H9 (cell line): ENCODE measurements around the gene SP5. TPM values are rescaled to one million over a fixed set of nuclear protein-coding genes. Genes with fewer than 3 reads are reported as not detected.

Source experiments
- DNase-seq: peaks from one replicate; pipeline ENCODE4 v3.0.0-alpha.2; 2017
- H2AFZ ChIP-seq: one replicate; pipeline ENCODE4 v1.6.1; 2013; ENCODE audit warnings: mild to moderate bottlenecking, low read length, control low read depth, moderate library complexity
- H2AK5ac ChIP-seq: 2 replicates; pipeline ENCODE4 v1.6.1; 2013; ENCODE audit warnings: low read length, control low read depth, mixed read lengths; ENCODE audit not compliant: insufficient read length
- H2BK120ac ChIP-seq: one replicate; pipeline ENCODE4 v1.6.1; 2013; ENCODE audit warnings: low read depth, mild to moderate bottlenecking, low read length, control low read depth, inconsistent platforms; ENCODE audit not compliant: poor library complexity, severe bottlenecking
- H2BK12ac ChIP-seq: 2 replicates; pipeline ENCODE4 v1.6.1; 2013; ENCODE audit warnings: low read length, control low read depth, mixed read lengths, low read depth; ENCODE audit not compliant: insufficient read length
- H2BK15ac ChIP-seq: 2 replicates; pipeline ENCODE4 v1.6.1; 2013; ENCODE audit warnings: low read depth, low read length, control low read depth
- H2BK20ac ChIP-seq: one replicate; pipeline ENCODE4 v1.6.1; 2013; ENCODE audit warnings: low read depth, mild to moderate bottlenecking, low read length, control low read depth, inconsistent platforms; ENCODE audit not compliant: poor library complexity, severe bottlenecking
- H2BK5ac ChIP-seq: 2 replicates; pipeline ENCODE4 v1.6.1; 2013; ENCODE audit warnings: low read length, control low read depth, mixed read lengths; ENCODE audit not compliant: insufficient read length
- H3K14ac ChIP-seq: 2 replicates; pipeline ENCODE4 v1.6.1; 2013; ENCODE audit warnings: low read length, control low read depth; ENCODE audit not compliant: insufficient read depth
- H3K18ac ChIP-seq: 2 replicates; pipeline ENCODE4 v1.6.1; 2013; ENCODE audit warnings: low read depth, mild to moderate bottlenecking, mixed read lengths, low read length, control low read depth; ENCODE audit not compliant: insufficient read length
- H3K23ac ChIP-seq: 2 replicates; pipeline ENCODE4 v1.6.1; 2013; ENCODE audit warnings: low read length, control low read depth, mixed read lengths, low read depth; ENCODE audit not compliant: insufficient read length
- H3K23me2 ChIP-seq: 2 replicates; pipeline ENCODE4 v1.6.1; 2013; ENCODE audit warnings: low read depth, mild to moderate bottlenecking, mixed read lengths, low read length, control low read depth; ENCODE audit not compliant: insufficient read length, poor library complexity, severe bottlenecking
- H3K27ac ChIP-seq: 2 replicates; pipeline ENCODE4 v1.5.1; 2013; ENCODE audit warnings: low read length, control low read depth, mixed read lengths, low read depth; ENCODE audit not compliant: insufficient read length
- H3K27me3 ChIP-seq: 2 replicates; pipeline ENCODE4 v1.6.1; 2013; ENCODE audit warnings: low read length, control low read depth, inconsistent platforms; ENCODE audit not compliant: insufficient read depth
- H3K4ac ChIP-seq: 2 replicates; pipeline ENCODE4 v1.6.1; 2013; ENCODE audit warnings: low read depth, mild to moderate bottlenecking, control low read depth, inconsistent platforms, low read length, moderate library complexity
- H3K4me1 ChIP-seq: 2 replicates; pipeline ENCODE4 v1.6.1; 2013; ENCODE audit warnings: low read length, control low read depth, inconsistent platforms; ENCODE audit not compliant: insufficient read depth
- H3K4me2 ChIP-seq: 2 replicates; pipeline ENCODE4 v1.6.1; 2013; ENCODE audit warnings: low read length, control low read depth, mixed read lengths; ENCODE audit not compliant: insufficient read length, insufficient read depth
- H3K56ac ChIP-seq: 2 replicates; pipeline ENCODE4 v1.6.1; 2013; ENCODE audit warnings: low read depth, mild to moderate bottlenecking, mixed read lengths, low read length, control low read depth; ENCODE audit not compliant: insufficient read length
- H3K79me1 ChIP-seq: 2 replicates; pipeline ENCODE4 v1.6.1; 2013; ENCODE audit warnings: low read depth, mild to moderate bottlenecking, moderate library complexity, low read length, control low read depth, inconsistent platforms; ENCODE audit not compliant: insufficient read depth, poor library complexity, severe bottlenecking
- H3K79me2 ChIP-seq: 2 replicates; pipeline ENCODE4 v1.6.1; 2013; ENCODE audit warnings: low read length, control low read depth, inconsistent platforms; ENCODE audit not compliant: insufficient read depth
- H3K9ac ChIP-seq: 2 replicates; pipeline ENCODE4 v1.6.1; 2013; ENCODE audit warnings: low read length, control low read depth, mixed read lengths; ENCODE audit not compliant: insufficient read length; ENCODE audit errors: extremely low read depth
- H3K9me3 ChIP-seq: one replicate; pipeline ENCODE4 v1.6.1; 2013; ENCODE audit warnings: low read depth, low read length, inconsistent platforms; ENCODE audit not compliant: control insufficient read depth
- H3T11ph ChIP-seq: one replicate; pipeline ENCODE4 v1.6.1; 2013; ENCODE audit warnings: mild to moderate bottlenecking, low read length, control low read depth, inconsistent platforms
- H4K20me1 ChIP-seq: one replicate; pipeline ENCODE4 v1.6.1; 2013; ENCODE audit not compliant: control insufficient read depth, insufficient read length, insufficient read depth
- H4K5ac ChIP-seq: 2 replicates; pipeline ENCODE4 v1.6.1; 2013; ENCODE audit warnings: low read depth, mild to moderate bottlenecking, mixed read lengths, low read length, control low read depth; ENCODE audit not compliant: insufficient read length
- H4K8ac ChIP-seq: replicated peaks from 2 replicates; pipeline ENCODE4 v1.6.1; 2013; ENCODE audit warnings: low read length, control low read depth, mixed read lengths, low read depth; ENCODE audit not compliant: insufficient read length
- H4K91ac ChIP-seq: 2 replicates; pipeline ENCODE4 v1.6.1; 2013; ENCODE audit warnings: low read depth, mild to moderate bottlenecking, moderate library complexity, mixed read lengths, low read length, control low read depth; ENCODE audit not compliant: insufficient read length
- H3K27ac Mint-ChIP-seq, 3 experiments: 2 replicates in 2 of 3; 3 replicates in 1 of 3; pipeline ENCODE4 v1.8.0; 2020 to 2021; ENCODE audit warnings: mixed read lengths in 3 of 3, mild to moderate bottlenecking in 1 of 3, moderate library complexity in 1 of 3
- H3K27me3 Mint-ChIP-seq: 2 replicates; pipeline ENCODE4 v1.8.0; 2021; ENCODE audit warnings: low read depth, mild to moderate bottlenecking, moderate library complexity, mixed read lengths
- H3K36me3 Mint-ChIP-seq, 3 experiments: 2 replicates in 2 of 3; 3 replicates in 1 of 3; pipeline ENCODE4 v1.8.0; 2020 to 2021; ENCODE audit warnings: low read depth in 3 of 3, mixed read lengths in 3 of 3; ENCODE audit not compliant: insufficient read depth in 1 of 3
- H3K4me1 Mint-ChIP-seq, 2 experiments: 2 replicates each; pipeline ENCODE4 v1.8.0; 2020; ENCODE audit warnings: mixed read lengths in 2 of 2
- H3K4me3 Mint-ChIP-seq, 2 experiments: 2 replicates in 1 of 2; 3 replicates in 1 of 2; pipeline ENCODE4 v1.8.0; 2020 to 2021; ENCODE audit warnings: mild to moderate bottlenecking in 2 of 2, mixed read lengths in 2 of 2, moderate library complexity in 1 of 2
- H3K9me3 Mint-ChIP-seq, 2 experiments: 2 replicates in 1 of 2; 3 replicates in 1 of 2; pipeline ENCODE4 v1.8.0; 2020; ENCODE audit warnings: mild to moderate bottlenecking in 2 of 2, mixed read lengths in 2 of 2, moderate library complexity in 1 of 2
- WGBS: extraction: QIAGEN DNeasy Blood & Tissue Kit; methylation state at CpG from one replicate; pipeline ENCODE4 v1.1.7; 2013; ENCODE audit warnings: missing lambda C conversion rate, low lambda C conversion rate, mixed read lengths; ENCODE audit not compliant: insufficient read length; ENCODE audit errors: extremely low coverage; 5-methylcytosine and 5-hydroxymethylcytosine counted together
- total RNA-seq: library from RNA; stranded (reverse); gene quantifications from 2 replicates; pipeline ENCODE4 v1.2.1, GENCODE V29; 2021
- TF ChIP-seq, protein P1 (sequence below): fragments of 200-600 bp; sonication (generic); conservative IDR thresholded peaks from 3 replicates; pipeline ENCODE4 v1.8.0; 2021; ENCODE audit warnings: antibody characterized with exemption, mild to moderate bottlenecking

The SP5 gene
- total RNA-seq, 1 experiment from 2014 or later = 1.7 TPM

DNA sequence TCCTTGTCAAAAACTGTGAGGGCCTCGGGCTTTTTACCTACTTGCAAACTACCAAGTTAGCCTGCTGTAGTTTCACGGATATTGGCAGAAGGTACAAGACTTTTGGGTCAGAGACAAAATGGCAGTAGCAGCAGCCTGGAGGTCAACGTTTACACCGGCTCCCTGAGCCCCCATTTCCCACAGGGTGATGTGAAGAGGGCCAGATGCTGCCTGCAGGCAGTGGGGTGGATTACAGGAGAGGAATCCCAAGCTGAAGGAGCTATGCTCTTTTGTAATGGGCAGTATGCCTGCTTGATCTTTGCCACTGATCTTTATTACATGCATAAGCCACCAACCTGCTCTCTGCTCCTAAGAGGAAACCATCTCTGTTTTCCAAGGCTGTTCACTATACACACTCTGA is 29.5 kb upstream of the SP5 start:
- H4K5ac ChIP-seq = peak overlapping the region; percentile 17
- peaks cover 8% of the 10 kb centered on the region; the same call in 1 of the 2 replicates for H3K4me1 ChIP-seq
- H3K9me3 ChIP-seq = no peaks in the 10 kb centered on the region
- no peaks in the 10 kb centered on the region for H3K79me1 ChIP-seq
- DNase-seq = peak; percentile 70
- no peaks in the 10 kb centered on the region for H3K23me2 ChIP-seq
- H3K9ac ChIP-seq = no peak overlapping the region
- TF ChIP-seq, protein P1, sequence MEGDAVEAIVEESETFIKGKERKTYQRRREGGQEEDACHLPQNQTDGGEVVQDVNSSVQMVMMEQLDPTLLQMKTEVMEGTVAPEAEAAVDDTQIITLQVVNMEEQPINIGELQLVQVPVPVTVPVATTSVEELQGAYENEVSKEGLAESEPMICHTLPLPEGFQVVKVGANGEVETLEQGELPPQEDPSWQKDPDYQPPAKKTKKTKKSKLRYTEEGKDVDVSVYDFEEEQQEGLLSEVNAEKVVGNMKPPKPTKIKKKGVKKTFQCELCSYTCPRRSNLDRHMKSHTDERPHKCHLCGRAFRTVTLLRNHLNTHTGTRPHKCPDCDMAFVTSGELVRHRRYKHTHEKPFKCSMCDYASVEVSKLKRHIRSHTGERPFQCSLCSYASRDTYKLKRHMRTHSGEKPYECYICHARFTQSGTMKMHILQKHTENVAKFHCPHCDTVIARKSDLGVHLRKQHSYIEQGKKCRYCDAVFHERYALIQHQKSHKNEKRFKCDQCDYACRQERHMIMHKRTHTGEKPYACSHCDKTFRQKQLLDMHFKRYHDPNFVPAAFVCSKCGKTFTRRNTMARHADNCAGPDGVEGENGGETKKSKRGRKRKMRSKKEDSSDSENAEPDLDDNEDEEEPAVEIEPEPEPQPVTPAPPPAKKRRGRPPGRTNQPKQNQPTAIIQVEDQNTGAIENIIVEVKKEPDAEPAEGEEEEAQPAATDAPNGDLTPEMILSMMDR = peak; percentile 36; the same call in 2 of the 3 replicates
- no CpG with 5 or more reads among the region's 4 CpGs for WGBS
- H3K27ac Mint-ChIP-seq = no peak overlapping the region; a peak in 1 of 7 replicates
- H2BK120ac ChIP-seq = no peak overlapping the region
- H3K9me3 Mint-ChIP-seq = no peaks in the 10 kb centered on the region
- H3T11ph ChIP-seq = no peak overlapping the region
- peak overlapping the region; percentile 73 for H2AFZ ChIP-seq
- no peak overlapping the region for H2BK15ac ChIP-seq
- no peak overlapping the region for H3K14ac ChIP-seq
- H3K4me1 Mint-ChIP-seq = peaks cover 34 to 36% of the 10 kb centered on the region in 2 experiments
- H3K27me3 ChIP-seq = no peaks in the 10 kb centered on the region
- no peak overlapping the region for H2BK20ac ChIP-seq
- no peaks in the 10 kb centered on the region for H4K20me1 ChIP-seq
- H3K4me2 ChIP-seq = no peak overlapping the region
- no peak overlapping the region for H4K8ac ChIP-seq
- no peaks in the 10 kb centered on the region for H3K79me2 ChIP-seq
- H3K27me3 Mint-ChIP-seq = peaks cover 4% of the 10 kb centered on the region; the same call in 1 of the 2 replicates
- H3K18ac ChIP-seq = no peak overlapping the region
- H4K91ac ChIP-seq = no peak overlapping the region
- H2BK5ac ChIP-seq = no peak overlapping the region
- no peak overlapping the region for H3K23ac ChIP-seq
- H3K36me3 Mint-ChIP-seq = no peaks in the 10 kb centered on the region
- H2AK5ac ChIP-seq = no peak overlapping the region
- no peak overlapping the region for H2BK12ac ChIP-seq
- H3K56ac ChIP-seq = no peak overlapping the region
- no peak overlapping the region for H3K4ac ChIP-seq
- H3K27ac ChIP-seq = no peak overlapping the region
- no peak overlapping the region for H3K4me3 Mint-ChIP-seq
